ENCODE data around the gene TBC1D14.
"Not testable (repeated sequence)": the region's sequence is repeated elsewhere in the genome, so short reads cannot be mapped to it uniquely, and the experiment has no call there.

TBC1D14 gene

DNA sequence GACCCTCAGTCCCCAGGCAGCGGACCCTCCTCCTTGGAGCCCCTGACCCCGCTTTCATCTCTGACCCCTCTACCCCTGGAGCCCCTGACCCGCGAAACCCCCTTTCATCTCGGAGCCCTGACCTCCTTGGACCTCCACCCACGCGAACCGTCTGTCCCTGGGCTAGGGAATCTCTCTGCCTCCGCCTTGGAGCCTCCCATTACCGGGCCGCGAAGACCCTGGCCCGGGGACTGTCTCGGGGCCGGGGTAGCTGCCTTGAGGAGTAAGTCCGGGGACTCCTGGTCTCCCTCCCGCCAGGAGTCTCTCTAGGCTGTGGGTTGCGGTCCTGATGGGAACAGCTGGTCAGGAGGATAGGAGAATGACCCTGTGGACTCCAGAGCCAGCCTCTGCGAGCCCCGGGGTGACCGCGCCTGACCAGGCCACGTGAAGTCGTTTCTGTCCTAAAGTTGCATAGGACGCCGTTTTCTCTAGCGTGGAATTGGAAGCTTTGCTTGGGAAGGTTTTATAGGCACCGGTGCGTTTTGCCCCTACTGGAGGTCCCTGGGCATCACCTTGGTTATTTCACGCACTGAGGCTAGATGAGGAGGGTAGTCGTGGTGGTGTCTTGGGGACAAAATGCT, 824 bp downstream of the TBC1D14 start:
- DNase-seq (ENCODE audit: low read depth), result no peak

DNA sequence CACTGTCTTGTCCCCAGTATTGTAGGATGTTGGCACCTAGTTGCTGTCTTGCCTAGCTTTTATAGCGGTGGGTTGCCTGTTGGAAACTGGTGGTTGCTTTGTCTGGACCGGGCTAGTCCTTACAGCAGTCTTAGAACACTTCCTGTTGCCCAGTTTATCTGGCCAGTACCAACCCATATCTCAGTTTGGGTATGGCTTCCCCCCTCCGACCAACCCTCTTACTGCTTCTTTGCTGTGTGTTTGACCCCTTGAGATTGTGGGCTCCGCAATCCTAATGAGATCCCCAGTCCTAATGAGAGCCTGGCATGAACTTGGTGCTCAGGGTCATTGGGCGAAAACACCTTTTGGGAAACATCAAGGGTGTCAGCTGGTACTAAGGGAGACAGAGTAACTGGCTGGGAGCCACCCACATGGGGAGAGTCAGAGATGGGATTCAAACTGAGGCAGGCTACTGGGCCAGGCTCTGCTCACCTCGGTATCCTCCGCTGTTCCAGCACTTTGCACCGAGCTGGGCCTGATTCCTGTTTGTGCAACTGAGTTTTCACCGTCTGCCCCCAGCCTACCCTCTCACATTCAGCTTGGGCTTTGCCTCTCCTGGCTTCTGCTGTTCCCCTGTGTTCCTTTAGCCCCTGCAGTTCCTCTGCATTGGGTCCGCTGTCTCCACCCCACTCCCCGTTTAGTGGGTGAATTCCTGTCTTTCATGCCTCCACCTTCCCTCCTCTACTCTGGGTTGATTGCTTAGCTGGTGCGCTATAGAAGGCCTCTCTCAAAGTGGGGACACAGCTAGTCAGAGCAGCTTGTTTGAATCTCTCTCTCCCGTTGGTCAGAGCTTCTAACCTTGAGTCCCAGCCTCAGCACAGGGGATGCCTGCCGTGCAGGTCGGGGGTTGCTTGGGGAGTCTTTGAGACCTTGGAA, 1.6 kb downstream of the TBC1D14 start:
- DNase-seq (ENCODE audit: low read depth), result no peak

DNA sequence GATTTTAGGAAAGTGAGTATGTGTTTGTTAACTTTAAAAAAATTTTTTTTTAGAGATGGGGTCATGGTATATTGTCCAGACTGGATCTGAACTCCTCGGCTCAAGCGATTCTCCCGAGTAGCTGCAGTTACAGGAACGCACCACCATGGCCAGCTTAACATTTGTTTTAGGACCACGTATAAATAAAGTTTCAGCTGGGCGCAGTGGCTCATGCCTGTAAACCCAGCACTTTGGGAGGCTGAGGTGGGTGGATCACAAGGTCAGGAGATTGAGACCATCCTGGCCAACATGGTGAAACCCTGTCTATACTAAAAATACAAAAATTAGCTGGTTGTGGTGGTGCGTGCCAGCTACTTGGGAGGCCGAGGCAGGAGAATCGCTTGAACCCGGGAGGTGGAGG, 2.3 kb downstream of the TBC1D14 start:
- not testable (repeated sequence) for DNase-seq (ENCODE audit: low read depth)

DNA sequence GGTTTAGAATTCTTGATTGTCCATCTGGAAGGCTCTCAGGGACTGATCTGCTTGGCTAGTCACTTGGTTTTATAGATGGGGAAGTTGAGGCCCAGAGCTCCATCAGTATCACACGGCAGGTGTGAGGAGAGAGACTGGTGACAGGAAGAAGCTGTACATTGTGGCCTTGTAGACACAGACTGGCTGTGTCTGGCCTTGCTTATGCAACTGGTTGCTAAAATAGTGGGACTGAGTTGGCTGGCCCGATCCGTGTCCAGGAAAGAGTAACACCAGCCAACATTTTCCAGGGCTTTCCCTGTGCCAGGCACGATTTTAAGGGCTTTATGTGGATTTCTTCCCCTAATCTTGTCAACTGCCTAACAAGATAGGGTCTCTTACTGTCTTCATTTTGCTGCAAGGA, 2.8 kb downstream of the TBC1D14 start:
- DNase-seq (ENCODE audit: low read depth), result no peak

DNA sequence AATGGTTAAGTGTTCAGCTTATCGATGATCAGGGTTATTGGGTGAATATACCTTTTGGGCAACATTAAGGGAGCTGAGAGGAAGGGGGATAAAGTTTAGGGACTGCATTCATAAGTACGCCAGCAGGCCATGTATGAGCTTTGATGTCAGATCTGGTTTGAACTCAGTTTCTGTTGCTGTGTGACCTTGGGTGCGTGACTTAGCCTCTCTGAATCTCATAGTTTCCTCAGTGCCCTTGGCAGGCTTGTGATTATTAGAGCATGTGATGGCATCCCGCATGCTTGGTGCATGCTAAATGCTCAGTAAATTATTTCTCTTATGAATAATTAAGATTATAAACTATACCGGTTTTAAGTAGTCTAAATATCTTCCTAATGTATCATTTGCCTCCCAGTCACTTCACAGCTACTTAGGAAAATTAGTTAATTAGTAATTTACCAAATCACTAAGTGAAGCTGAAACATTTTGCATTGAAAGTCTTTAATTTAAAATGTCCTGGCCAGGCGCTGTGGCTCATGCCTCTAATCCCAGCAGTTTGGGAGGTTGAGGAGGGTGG, 3.8 kb downstream of the TBC1D14 start:
- no peak for DNase-seq (ENCODE audit: low read depth)

DNA sequence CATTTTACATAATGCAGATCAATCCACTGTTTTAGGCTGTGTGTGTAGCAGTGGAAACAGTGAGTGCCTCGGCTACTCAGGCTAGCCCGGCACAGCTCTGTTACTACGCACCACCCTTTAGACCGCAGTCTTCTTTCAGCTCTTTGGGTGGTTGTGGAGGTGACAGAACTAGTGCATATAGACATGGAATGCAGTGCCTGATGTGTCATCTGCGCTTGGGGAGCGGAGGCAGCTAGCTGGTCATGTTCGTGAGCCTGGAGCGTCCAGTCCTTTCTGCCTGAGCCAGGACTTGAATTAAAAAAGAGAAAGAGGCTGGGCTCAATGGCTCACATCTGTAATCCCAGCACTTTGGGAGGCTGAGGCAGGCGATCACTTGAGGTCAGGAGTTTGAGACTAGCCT, 4.8 kb downstream of the TBC1D14 start:
- no peak for DNase-seq (ENCODE audit: low read depth)

DNA sequence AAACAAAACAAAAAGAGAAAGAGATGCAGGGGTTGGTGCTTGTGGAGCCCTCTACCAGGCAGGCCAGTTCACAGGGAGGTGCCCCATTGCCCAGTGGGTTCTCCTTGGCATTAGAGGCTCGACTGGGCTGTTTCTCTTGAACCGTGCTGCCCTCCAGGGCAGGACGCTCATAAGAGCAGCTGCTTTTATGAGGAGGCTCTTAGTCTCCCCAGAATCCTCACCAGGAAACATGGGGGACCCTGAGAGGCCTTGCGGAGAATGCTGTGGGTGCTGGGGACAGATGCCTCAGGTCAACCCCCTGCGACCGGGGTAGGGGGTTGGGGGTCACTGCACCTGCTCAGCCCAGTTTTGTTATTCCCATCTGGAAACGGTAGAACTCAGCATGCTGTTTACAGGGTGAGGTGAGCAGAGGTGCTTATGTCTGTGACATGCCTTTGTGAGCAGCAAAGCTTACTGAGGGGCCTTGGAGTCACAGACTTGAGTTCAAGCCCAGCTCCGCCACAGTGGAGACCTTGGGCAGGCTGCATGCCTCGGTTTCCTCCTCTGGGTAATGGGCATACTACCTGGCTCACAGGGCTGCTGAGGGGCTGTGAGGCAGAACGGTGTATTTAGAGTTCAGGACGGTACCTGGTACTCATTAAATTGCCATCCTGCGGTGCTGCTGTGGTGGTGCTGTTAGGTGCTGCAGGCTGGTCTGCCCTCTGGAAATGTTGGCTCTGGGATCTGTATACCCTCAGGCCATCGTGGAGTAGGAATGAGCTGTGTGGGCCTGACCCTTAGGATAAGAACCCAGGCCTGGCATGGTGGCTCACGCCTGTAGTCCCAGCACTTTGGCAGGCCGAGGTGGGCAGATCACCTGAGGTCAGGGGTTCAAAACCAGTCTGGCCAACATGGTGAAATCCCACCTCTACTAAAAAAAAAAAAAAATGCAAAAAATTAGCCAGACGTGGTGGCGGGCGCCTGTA, 5.7 kb downstream of the TBC1D14 start:
- no peak for DNase-seq (ENCODE audit: low read depth)

DNA sequence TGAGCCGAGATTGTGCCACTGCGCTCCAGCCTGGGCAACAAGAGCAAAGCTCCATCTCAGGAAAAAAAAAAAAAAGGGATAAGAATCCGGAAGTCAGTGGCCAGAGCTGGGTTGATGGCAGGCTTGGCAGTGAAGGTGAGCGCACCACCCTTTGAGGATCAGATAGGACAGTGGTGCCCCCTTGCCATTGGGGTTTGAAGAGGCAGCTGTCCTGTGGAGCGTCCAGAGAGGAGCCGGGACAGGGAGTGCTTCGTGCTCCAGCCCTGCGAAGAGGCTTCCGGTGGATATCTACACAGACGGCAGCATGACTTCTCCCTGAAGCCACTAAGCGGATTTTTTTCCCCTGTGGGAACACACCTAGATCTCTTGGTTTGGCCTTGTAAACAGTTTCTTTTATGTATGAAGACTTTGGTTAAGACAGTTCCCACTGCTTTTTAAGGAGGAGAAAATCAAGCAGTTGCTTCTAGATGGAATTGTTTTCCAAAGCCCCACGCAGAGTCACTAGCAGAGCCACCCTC, 6.5 kb downstream of the TBC1D14 start:
- DNase-seq (ENCODE audit: low read depth), result no peak

DNA sequence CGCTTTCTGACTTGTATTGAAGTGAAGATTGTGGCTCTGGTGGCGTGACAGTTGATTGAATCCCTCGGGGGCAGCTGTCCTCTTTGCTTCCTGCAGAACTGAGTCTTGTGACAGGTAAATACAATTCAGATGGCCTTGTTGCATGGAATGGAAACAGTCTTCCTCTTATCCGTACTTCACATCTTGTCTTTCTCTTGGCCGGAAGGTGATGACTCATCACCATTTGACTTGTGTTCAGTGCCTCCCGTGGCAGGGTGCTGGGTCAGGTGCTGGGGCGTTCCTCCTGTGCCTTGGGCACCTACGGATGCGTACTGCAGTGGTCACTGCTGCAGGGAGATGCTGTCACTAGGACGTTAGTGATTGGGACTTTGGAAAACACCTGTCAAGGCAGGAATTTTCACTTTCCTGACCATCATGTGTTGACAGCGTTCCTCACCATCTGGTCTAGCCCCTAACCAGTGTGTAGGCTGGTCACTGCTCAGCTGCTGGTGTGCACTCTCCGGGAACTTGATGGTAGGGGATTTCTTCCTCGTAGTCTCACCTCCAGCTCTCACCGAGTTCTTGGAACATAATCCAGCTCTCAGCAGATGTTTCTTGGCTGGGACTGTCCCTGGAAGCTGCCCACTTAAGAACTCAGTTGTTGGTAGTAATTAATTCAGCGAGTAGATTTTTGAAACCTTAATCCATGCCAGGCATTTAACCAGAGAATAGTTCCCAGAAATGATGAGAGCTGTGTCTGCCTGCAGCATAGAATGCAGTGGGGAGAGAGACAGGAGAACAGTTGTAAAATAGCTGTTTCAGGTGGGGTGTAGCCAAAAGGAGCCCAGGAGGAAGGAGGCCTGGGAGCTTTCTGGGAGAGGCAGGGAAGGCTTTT, 7.2 kb downstream of the TBC1D14 start:
- DNase-seq (ENCODE audit: low read depth), result no peak

DNA sequence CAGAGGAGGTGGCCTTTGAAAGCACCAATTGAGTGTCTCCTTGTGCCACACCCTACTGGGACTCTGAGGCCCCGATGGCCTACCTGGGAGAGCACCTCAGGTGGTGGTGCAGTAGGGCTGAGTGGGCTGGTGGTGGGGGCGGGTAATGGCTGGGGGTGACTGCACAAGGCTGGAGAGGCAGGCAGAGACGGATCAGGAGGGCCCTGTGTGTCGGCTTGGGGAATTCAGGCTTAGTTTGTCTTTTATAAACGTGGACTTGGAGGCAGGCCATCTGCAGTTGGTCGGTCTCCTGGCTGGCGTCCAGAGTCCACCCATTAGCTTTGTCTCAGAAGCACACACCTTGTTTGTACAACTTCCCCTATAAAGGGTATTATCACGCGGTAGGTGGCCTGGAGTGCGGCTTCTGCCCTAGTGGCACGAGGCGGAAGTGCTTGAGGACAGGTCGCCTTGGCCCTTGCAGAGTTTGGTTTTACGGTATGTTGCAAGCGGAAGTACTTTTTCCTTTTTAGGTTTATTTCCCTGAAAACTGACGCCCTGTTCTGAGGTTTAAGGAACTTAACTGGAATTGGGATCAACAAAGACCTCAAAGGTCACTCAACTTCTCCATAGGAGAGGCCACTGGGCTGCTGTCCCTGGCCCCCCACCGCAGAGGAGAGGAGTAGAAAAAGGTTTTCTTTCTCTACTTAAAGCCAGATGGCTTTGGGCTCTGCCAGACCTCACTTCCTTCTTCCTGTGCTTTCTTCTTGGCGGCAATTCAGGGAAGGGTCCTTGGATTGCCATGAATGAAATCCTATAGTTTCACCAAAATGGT, 8.0 kb downstream of the TBC1D14 start:
- no peak for DNase-seq (ENCODE audit: low read depth)

DNA sequence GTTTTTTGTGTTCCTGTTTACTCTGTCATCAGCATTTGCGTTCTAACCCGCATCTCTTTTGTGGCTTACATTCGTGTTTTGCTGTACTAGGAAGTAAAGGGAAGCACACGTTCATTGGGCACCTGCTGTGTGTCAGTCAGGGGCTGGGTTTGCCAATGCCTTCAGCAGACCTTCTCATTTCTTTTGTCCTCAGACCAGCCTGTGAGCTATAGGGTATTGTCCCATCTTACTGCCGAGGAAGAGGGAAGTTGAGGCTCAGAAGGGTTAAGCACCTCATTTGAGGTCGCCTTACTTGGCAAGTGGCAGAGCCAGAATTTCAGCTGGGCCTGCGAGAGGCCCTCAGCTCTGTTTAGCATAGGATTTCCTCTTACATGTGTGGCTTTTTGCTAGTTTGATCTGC, 8.7 kb downstream of the TBC1D14 start:
- no peak for DNase-seq (ENCODE audit: low read depth)

DNA sequence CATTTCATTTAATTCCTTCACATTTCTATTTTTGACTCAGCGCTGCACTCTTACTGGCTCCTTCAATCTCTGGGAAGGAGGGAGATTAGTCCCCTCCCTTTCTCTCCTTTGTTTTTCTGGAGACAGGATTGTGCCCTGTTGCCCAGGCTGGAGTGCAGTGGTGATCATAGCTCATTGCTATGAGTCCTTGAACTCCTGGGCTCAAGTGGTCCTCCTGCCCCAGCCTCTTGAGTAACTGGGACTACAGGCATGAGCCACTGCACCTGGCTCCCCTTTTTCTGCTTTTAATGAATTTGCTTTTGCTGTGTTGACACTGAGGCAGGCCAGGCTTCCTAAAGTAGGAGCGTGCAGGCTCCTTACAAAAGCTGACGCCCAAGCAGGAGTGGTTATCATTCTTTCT, 10.5 kb downstream of the TBC1D14 start:
- DNase-seq (ENCODE audit: low read depth), result no peak

DNA sequence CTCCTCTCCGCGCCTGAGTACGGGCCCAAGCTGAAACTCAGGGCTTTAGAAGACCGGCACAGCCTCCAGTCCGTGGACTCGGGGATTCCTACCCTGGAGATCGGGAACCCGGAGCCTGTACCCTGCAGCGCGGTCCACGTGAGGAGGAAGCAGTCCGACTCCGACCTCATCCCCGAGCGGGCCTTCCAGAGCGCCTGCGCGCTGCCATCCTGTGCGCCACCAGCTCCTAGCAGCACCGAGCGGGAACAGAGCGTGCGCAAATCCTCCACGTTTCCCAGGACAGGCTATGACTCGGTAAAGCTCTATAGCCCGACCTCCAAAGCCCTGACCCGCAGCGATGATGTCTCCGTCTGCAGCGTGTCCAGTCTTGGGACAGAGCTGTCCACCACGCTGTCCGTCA, 13.9 kb downstream of the TBC1D14 start:
- DNase-seq (ENCODE audit: low read depth), result no peak

DNA sequence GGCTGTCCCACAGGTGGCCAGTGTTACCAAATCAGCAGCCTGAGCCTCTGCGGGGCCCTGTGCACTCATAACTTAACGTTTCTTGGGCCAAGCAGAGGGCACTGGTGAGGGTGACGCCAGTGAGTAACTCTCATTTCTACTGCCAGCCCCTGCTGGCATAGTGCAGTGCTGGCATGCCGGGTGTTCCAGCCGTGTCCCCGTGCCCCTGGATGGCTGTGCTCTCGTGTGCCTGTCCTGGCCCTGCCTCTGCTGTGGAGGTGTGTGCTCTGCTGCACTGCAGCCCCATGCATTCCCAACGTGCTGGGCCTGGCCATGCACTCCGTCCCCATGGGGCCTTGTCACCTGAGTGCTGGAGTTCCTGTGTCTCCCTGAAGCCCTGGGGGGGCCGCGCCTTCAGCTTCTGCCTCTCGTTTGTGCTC, 14.7 kb downstream of the TBC1D14 start:
- DNase-seq (ENCODE audit: low read depth), result no peak

DNA sequence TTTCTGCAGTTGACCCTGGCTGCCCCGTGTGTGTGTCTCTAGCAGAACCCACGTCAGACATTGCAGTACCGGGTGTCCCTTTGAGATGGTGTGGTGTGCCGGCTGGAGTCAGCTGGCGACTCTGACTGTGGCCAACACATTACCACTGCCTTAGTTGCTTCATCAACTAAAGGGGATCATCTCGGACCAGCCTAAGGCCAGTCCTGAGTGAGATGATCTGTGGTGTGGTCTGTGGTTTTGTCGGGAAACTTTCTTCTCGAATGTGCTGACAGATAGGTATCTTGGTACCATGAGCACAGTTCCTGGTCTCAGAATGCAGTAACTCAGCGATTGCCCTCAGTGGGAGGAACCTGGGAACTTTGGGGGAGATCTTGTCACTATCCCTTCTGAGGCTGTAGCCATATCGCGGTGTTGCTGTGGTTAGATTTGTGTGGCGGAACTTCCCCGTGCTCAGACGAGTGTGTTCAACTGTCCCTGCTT, 15.8 kb downstream of the TBC1D14 start:
- DNase-seq (ENCODE audit: low read depth), result no peak

DNA sequence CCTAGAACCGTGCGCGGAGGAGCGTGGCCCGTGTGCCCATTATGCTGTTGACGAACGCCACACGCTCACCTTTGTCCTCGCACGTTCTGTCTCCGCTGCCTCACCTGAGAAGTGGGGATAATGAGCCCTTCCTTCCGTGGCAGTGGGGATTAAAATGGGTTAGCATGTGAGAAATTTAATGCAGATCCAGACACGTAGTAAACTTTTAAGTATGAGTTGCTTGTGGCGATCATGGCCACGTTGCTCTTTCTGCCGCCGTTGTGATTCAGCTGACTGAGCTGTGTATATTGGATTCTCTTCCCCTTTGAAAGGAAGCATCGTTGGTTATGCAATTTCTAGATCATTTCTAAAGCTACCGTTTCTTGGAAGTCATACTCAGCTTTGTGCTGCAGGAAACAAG, 16.5 kb downstream of the TBC1D14 start:
- no peak for DNase-seq (ENCODE audit: low read depth)

DNA sequence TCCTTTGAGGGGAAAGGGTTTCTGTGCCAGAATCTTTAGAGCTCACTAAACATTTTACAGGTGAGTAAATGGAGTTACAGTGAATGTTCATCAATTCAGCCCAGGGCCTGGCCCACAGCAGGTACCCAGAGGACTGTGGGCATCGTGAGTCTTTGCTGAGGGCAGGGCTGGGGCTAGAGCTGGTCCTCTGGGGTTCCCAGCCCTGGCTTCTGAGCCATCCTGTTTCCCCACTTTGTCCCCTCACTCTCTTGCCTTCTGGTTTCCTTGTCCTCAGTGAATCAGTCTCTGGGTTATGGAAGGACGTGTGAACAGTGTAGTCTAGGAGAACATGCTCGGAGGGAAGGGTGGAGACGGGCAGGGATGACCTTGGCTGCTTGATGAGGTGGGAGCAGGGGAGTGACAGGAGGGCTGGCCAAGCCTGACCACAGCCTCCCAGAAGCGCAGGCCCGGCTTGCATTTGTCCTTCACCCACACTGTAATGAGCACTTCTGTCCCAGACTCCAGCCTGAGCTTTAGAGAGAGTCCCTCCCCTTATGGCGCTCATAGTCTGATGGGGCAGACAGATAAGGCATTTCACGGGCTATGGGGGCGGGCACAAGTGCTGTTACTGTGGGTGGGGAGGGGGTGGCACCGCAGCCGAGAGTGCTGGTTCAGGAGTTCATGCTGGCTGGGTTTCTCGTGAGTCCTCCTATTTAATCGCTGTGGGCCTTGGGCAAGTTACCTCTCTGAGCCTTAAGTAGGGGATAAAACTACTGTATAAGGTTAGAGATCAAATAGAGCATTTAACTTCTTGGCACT, 17.3 kb downstream of the TBC1D14 start:
- no peak for DNase-seq (ENCODE audit: low read depth)

DNA sequence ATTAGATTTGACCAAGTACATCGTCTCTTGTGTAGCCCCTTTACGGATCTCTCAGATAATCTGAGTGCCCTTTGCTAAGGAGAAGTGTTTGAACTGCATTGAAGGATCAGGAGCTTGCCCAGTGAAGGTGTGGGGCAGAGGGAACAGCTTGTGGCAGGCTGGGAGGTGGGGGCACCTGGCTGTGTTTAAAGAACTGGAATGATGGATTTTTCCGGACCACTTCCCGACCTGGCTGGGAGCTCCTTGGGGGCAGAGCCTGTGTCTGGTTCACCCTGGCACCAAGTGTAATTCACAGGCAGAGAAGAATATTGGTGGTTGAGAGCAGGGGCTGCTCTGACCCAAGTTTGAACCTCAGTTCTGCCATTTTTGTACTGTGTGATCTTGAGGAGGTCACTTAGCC, 18.5 kb downstream of the TBC1D14 start:
- DNase-seq (ENCODE audit: low read depth), result no peak

DNA sequence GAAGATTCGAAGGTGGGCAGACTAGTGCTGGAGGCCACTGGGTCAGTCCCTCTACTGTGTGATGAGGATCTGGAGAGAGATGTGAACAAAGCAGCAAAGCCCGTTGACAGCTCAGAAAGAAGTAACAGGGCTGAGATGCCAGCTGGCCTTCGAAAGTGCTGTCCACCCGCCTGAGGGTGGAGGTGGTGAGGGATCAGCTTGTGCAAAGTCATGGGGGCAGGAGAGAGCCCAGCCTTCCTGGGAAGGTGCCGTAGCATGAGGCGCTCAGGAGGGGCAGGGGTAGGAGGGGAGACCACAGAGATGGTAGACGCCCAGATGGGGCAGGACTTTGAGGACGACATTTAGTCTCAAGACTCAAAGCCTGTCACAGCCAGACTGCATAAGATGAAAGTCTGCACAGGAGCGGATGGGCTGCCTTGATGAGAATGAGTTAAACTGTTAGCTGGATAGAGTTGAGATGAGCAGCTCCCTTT, 19.7 kb downstream of the TBC1D14 start:
- no peak for DNase-seq (ENCODE audit: low read depth)
